ENCODE data around the gene CYBA.
"Not testable (repeated sequence)": the region's sequence is repeated elsewhere in the genome, so short reads cannot be mapped to it uniquely, and the experiment has no call there.

DNA sequence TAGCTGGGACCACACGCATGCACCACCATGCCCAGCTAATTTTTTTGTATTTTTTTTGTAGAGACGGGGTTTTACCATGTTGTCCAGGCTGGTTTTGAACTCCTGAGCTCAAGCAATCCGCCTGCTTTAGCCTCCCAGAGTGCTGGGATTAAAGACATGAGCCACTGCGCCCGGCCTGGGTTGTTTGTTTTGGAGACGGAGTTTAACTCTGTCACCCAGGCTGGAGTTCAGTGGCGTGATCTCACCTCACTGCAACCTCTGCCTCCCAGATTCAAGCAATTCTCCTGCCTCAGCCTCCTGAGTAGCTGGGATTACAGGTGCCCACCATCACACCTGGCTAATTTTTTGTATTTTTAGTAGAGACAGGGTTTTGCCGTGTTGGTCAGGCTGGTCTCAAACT lies 41.4 kb downstream of the CYBA start:
- TF ChIP-seq, protein P1, sequence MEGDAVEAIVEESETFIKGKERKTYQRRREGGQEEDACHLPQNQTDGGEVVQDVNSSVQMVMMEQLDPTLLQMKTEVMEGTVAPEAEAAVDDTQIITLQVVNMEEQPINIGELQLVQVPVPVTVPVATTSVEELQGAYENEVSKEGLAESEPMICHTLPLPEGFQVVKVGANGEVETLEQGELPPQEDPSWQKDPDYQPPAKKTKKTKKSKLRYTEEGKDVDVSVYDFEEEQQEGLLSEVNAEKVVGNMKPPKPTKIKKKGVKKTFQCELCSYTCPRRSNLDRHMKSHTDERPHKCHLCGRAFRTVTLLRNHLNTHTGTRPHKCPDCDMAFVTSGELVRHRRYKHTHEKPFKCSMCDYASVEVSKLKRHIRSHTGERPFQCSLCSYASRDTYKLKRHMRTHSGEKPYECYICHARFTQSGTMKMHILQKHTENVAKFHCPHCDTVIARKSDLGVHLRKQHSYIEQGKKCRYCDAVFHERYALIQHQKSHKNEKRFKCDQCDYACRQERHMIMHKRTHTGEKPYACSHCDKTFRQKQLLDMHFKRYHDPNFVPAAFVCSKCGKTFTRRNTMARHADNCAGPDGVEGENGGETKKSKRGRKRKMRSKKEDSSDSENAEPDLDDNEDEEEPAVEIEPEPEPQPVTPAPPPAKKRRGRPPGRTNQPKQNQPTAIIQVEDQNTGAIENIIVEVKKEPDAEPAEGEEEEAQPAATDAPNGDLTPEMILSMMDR (IDR thresholded peaks at IDR 0.05; ENCODE audit: insufficient read depth, low read length): not testable (repeated sequence)
- TF ChIP-seq, protein P2, sequence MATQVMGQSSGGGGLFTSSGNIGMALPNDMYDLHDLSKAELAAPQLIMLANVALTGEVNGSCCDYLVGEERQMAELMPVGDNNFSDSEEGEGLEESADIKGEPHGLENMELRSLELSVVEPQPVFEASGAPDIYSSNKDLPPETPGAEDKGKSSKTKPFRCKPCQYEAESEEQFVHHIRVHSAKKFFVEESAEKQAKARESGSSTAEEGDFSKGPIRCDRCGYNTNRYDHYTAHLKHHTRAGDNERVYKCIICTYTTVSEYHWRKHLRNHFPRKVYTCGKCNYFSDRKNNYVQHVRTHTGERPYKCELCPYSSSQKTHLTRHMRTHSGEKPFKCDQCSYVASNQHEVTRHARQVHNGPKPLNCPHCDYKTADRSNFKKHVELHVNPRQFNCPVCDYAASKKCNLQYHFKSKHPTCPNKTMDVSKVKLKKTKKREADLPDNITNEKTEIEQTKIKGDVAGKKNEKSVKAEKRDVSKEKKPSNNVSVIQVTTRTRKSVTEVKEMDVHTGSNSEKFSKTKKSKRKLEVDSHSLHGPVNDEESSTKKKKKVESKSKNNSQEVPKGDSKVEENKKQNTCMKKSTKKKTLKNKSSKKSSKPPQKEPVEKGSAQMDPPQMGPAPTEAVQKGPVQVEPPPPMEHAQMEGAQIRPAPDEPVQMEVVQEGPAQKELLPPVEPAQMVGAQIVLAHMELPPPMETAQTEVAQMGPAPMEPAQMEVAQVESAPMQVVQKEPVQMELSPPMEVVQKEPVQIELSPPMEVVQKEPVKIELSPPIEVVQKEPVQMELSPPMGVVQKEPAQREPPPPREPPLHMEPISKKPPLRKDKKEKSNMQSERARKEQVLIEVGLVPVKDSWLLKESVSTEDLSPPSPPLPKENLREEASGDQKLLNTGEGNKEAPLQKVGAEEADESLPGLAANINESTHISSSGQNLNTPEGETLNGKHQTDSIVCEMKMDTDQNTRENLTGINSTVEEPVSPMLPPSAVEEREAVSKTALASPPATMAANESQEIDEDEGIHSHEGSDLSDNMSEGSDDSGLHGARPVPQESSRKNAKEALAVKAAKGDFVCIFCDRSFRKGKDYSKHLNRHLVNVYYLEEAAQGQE (IDR thresholded peaks at IDR 0.05; ENCODE audit: insufficient replicate concordance, low read depth): not testable (repeated sequence)
- TF ChIP-seq POLR2AphosphoS5 (IDR thresholded peaks at IDR 0.05; ENCODE audit: low read depth); SPI1 (IDR thresholded peaks at IDR 0.05; ENCODE audit: borderline replicate concordance, low read depth); GABPA (IDR thresholded peaks at IDR 0.05; ENCODE audit: low read depth): not testable (repeated sequence)

Data from HL-60 (cell line).